Fibroblast of lung (primary cell): ENCODE data around the gene PIP4K2A.

ENCODE experiments used
- EZH2 ChIP-seq: IDR thresholded peaks from 2 replicates; pipeline ENCODE4 v1.5.1; 2012; ENCODE audit warnings: low read length, control low read depth, mild to moderate bottlenecking; ENCODE audit errors: missing control alignments
- TF ChIP-seq, protein P1 (sequence below), 2 donors: IDR thresholded peaks in 1 of 2; conservative IDR thresholded peaks in 1 of 2; 1 replicate in 1 of 2; 2 replicates in 1 of 2; pipeline ENCODE4 v1.5.1; 2011 to 2012; ENCODE audit warnings: low read length in 2 of 2, control low read depth in 1 of 2, inconsistent platforms in 1 of 2, low read depth in 1 of 2, mild to moderate bottlenecking in 1 of 2

GRCh38 chr10:22693860-22694259 lies 20.5 kb downstream of the PIP4K2A start:
- TF ChIP-seq, protein P1, sequence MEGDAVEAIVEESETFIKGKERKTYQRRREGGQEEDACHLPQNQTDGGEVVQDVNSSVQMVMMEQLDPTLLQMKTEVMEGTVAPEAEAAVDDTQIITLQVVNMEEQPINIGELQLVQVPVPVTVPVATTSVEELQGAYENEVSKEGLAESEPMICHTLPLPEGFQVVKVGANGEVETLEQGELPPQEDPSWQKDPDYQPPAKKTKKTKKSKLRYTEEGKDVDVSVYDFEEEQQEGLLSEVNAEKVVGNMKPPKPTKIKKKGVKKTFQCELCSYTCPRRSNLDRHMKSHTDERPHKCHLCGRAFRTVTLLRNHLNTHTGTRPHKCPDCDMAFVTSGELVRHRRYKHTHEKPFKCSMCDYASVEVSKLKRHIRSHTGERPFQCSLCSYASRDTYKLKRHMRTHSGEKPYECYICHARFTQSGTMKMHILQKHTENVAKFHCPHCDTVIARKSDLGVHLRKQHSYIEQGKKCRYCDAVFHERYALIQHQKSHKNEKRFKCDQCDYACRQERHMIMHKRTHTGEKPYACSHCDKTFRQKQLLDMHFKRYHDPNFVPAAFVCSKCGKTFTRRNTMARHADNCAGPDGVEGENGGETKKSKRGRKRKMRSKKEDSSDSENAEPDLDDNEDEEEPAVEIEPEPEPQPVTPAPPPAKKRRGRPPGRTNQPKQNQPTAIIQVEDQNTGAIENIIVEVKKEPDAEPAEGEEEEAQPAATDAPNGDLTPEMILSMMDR (conservative IDR thresholded peaks at IDR 0.05 in 1 of 2, IDR thresholded peaks at IDR 0.05 in 1 of 2; ENCODE audit: low read depth in 1 of 2, low read length in 2 of 2) = no peak
- no peak for TF ChIP-seq EZH2
